DOHH2 (cell line): Measurements from ENCODE around the gene SCLY.
"Not testable (repeated sequence)": the region's sequence is repeated elsewhere in the genome, so short reads cannot be mapped to it uniquely, and the experiment has no call there.

ENCODE experiments used
- CTCF ChIP-seq: fragments of 200-600 bp; sonication (generic); IDR thresholded peaks from one replicate; pipeline ENCODE4 v1.5.1; 2014; ENCODE audit warnings: antibody characterized with exemption, mild to moderate bottlenecking, low read depth, low read length; ENCODE audit not compliant: poor library complexity, severe bottlenecking
- EZH2phosphoT487 ChIP-seq: fragments of 200-600 bp; sonication (generic); IDR thresholded peaks from 2 replicates; pipeline ENCODE4 v1.6.1; 2017; ENCODE audit warnings: borderline replicate concordance, mild to moderate bottlenecking, antibody characterized with exemption, low read length, moderate library complexity, mixed read lengths

GRCh38 chr2:238115709-238116108 lies 54.9 kb downstream of the SCLY start:
- TF ChIP-seq CTCF, EZH2phosphoT487: not testable (repeated sequence)
